ENCODE results near the gene EFNA1. TPM values are rescaled to one million over a fixed set of nuclear protein-coding genes. Genes with fewer than 3 reads are reported as not detected.

EFNA1 gene
- total and polyA plus RNA-seq, 2 of the 13 experiments (the other 11 are each of a cell fraction or from before 2014, with no cell fraction given): 81.8 to 874 TPM

- TF ChIP-seq ZNF512B (CRISPR knock-in tag; IDR thresholded peaks at IDR 0.05; ENCODE audit: borderline replicate concordance) (no peak), TOE1 (CRISPR knock-in tag; IDR thresholded peaks at IDR 0.05) (no peak), ATF7 (IDR thresholded peaks at IDR 0.05) (no peak), ATF7 (CRISPR knock-in tag; IDR thresholded peaks at IDR 0.05) (no peak), KAT8 (CRISPR knock-in tag; IDR thresholded peaks at IDR 0.05) (no peak), ZIK1 (CRISPR knock-in tag; IDR thresholded peaks at IDR 0.05; ENCODE audit: borderline replicate concordance, low read depth) (no peak), HCFC1 (IDR thresholded peaks at IDR 0.05; ENCODE audit: low read depth, low read length) (no peak), ZNF276 (CRISPR knock-in tag; IDR thresholded peaks at IDR 0.05; ENCODE audit: low read depth) (0 out of 2 replicates have a peak, but pooled peaks have one; percentile 70), RAD21 (CRISPR knock-in tag; IDR thresholded peaks at IDR 0.05) (peak; percentile 6; the same call in 1 of the 2 replicates), CCDC6 (CRISPR knock-in tag; IDR thresholded peaks at IDR 0.05) (no peak), FOSL1 (CRISPR knock-in tag; IDR thresholded peaks at IDR 0.05; ENCODE audit: borderline replicate concordance) (no peak), IKZF4 (CRISPR knock-in tag; IDR thresholded peaks at IDR 0.05; ENCODE audit: borderline replicate concordance, low read depth, not compliant biosample characterization) (peak; percentile 62), ZNF83 (CRISPR knock-in tag; IDR thresholded peaks at IDR 0.05; ENCODE audit: borderline replicate concordance) (no peak), RELA (CRISPR knock-in tag; IDR thresholded peaks at IDR 0.05) (no peak), KLF16 (CRISPR knock-in tag; IDR thresholded peaks at IDR 0.05) (0 out of 4 replicates have a peak, but pooled peaks of 1 of the 2 experiments have one; percentile 3), ZNF296 (CRISPR knock-in tag; conservative IDR thresholded peaks at IDR 0.05) (no peak), RFXANK (CRISPR knock-in tag; IDR thresholded peaks at IDR 0.05) (no peak), ZNF720 (CRISPR knock-in tag; IDR thresholded peaks at IDR 0.05) (no peak), GFI1 (CRISPR knock-in tag; IDR thresholded peaks at IDR 0.05; ENCODE audit: borderline replicate concordance) (0 out of 2 replicates have a peak, but pooled peaks have one; percentile 18), ZFP1 (CRISPR knock-in tag; IDR thresholded peaks at IDR 0.05) (no peak), PHB2 (IDR thresholded peaks at IDR 0.05; ENCODE audit: partially characterized antibody) (no peak), ZKSCAN5 (CRISPR knock-in tag; IDR thresholded peaks at IDR 0.05) (no peak), ZNF326 (CRISPR knock-in tag; IDR thresholded peaks at IDR 0.05; ENCODE audit: borderline replicate concordance) (no peak), MTERF4 (CRISPR knock-in tag; IDR thresholded peaks at IDR 0.05) (peak; percentile 85; the same call in 1 of the 2 replicates)
These were observed 485 bp downstream of the EFNA1 start (continued) for GRCh38 chr1:155127967-155128754.

Data from HepG2 (cell line).